OCI-LY1 (cell line): ENCODE results near the gene USF1.

Experiments
- H2AFZ ChIP-seq: fragments of 200-600 bp; sonication (generic), shearing (Covaris generic); 2 replicates; pipeline ENCODE4 v1.6.0; 2014; ENCODE audit warnings: antibody characterized with exemption, mild to moderate bottlenecking, low read length
- H3F3A ChIP-seq: fragments of 200-600 bp; sonication (generic), shearing (Covaris generic); 2 replicates; pipeline ENCODE4 v1.6.0; 2014; ENCODE audit warnings: mild to moderate bottlenecking, antibody characterized with exemption, low read length, moderate library complexity; ENCODE audit not compliant: insufficient read depth
- H3K27ac ChIP-seq: fragments of 200-600 bp; sonication (generic); 2 replicates; pipeline ENCODE4 v1.5.1; 2014; ENCODE audit warnings: low read length, mixed run types, mild to moderate bottlenecking, low read depth; ENCODE audit not compliant: poor library complexity, severe bottlenecking
- H3K27me3 ChIP-seq: fragments of 200-600 bp; sonication (generic); 2 replicates; pipeline ENCODE4 v1.6.0; 2014; ENCODE audit warnings: antibody characterized with exemption, mild to moderate bottlenecking, low read length, moderate library complexity; ENCODE audit not compliant: insufficient read depth
- H3K36me3 ChIP-seq: fragments of 200-600 bp; sonication (generic); 2 replicates; pipeline ENCODE4 v1.6.1; 2014; ENCODE audit warnings: mild to moderate bottlenecking, antibody characterized with exemption, low read length, moderate library complexity, mixed read lengths; ENCODE audit not compliant: insufficient read depth
- H3K4me1 ChIP-seq: fragments of 200-600 bp; sonication (generic); 2 replicates; pipeline ENCODE4 v1.5.1; 2014; ENCODE audit warnings: mild to moderate bottlenecking, low read length, moderate library complexity; ENCODE audit not compliant: insufficient read depth, severe bottlenecking
- H3K4me2 ChIP-seq: fragments of 200-600 bp; sonication (generic), shearing (Covaris generic); 2 replicates; pipeline ENCODE4 v1.6.1; 2014; ENCODE audit warnings: low read length
- H3K4me3 ChIP-seq: fragments of 200-600 bp; sonication (generic); 2 replicates; pipeline ENCODE4 v1.5.1; 2014; ENCODE audit warnings: low read length, low read depth, mild to moderate bottlenecking, mixed read lengths; ENCODE audit not compliant: poor library complexity, severe bottlenecking
- H3K79me2 ChIP-seq: fragments of 200-600 bp; shearing (Covaris generic); 2 replicates; pipeline ENCODE4 v1.6.1; 2016; ENCODE audit warnings: mixed run types, low read length, mixed read lengths; ENCODE audit not compliant: insufficient read depth
- H3K9ac ChIP-seq: fragments of 200-600 bp; sonication (generic), shearing (Covaris generic); 2 replicates; pipeline ENCODE4 v1.6.1; 2014; ENCODE audit warnings: mild to moderate bottlenecking, low read length, mixed read lengths
- H3K9me2 ChIP-seq: fragments of 200-600 bp; sonication (generic), shearing (Covaris generic); 2 replicates; pipeline ENCODE4 v1.6.1; 2014; ENCODE audit warnings: low read depth, mild to moderate bottlenecking, low read length, mixed read lengths
- H3K9me3 ChIP-seq: fragments of 200-600 bp; shearing (Covaris generic); 2 replicates; pipeline ENCODE4 v1.6.1; 2014; ENCODE audit warnings: low read length, mixed read lengths
- H4K20me1 ChIP-seq: fragments of 200-600 bp; sonication (generic), shearing (Covaris generic); 2 replicates; pipeline ENCODE4 v1.6.0; 2016; ENCODE audit warnings: mild to moderate bottlenecking, low read length; ENCODE audit not compliant: insufficient read depth
- CTCF ChIP-seq: fragments of 200-600 bp; sonication (generic), shearing (Covaris generic); IDR thresholded peaks from 2 replicates; pipeline ENCODE4 v1.5.1; 2017; ENCODE audit warnings: mild to moderate bottlenecking, antibody characterized with exemption, low read length, moderate library complexity, mixed read lengths
- EZH2 ChIP-seq: fragments of 200-600 bp; sonication (generic), shearing (Covaris generic); IDR thresholded peaks from 2 replicates; pipeline ENCODE4 v1.8.0; 2017; ENCODE audit warnings: borderline replicate concordance, mixed run types, mild to moderate bottlenecking, antibody characterized with exemption, low read length, moderate library complexity, mixed read lengths

Gene USF1

DNA sequence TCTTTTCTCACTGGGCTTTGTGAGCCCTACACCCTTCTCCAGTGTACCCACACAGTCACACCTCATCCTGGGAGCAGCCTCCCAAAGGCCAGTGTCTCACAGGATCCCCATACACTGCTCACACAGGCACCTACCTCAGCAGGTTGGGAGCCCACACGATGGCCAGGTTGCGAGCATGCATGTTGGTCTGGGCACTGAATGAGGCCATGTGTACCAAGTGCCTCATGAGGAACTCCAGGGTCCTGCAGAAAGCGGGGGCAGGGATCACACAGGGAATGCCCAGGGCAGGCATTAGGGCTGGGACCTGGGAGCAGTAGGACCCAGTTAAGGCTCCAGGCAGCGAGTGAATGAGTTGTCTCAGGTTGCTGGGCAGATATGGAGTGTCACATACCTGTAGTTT lies 8.5 kb upstream of the USF1 start:
- no peaks in the 10 kb centered on the region for H3K27me3 ChIP-seq
- no peaks in the 10 kb centered on the region for H3K79me2 ChIP-seq
- H4K20me1 ChIP-seq = no peaks in the 10 kb centered on the region
- TF ChIP-seq CTCF (no peak), EZH2 (no peak)
- no peaks in the 10 kb centered on the region for H3F3A ChIP-seq
- H3K36me3 ChIP-seq = peaks cover 82% of the 10 kb centered on the region
- no peaks in the 10 kb centered on the region for H3K4me1 ChIP-seq
- H3K27ac ChIP-seq = no peak overlapping the region
- no peak overlapping the region for H3K9ac ChIP-seq
- H3K9me2 ChIP-seq = no peaks in the 10 kb centered on the region
- H3K9me3 ChIP-seq = no peaks in the 10 kb centered on the region
- H3K4me2 ChIP-seq = no peak overlapping the region
- no peak overlapping the region for H2AFZ ChIP-seq
- H3K4me3 ChIP-seq = no peak overlapping the region

DNA sequence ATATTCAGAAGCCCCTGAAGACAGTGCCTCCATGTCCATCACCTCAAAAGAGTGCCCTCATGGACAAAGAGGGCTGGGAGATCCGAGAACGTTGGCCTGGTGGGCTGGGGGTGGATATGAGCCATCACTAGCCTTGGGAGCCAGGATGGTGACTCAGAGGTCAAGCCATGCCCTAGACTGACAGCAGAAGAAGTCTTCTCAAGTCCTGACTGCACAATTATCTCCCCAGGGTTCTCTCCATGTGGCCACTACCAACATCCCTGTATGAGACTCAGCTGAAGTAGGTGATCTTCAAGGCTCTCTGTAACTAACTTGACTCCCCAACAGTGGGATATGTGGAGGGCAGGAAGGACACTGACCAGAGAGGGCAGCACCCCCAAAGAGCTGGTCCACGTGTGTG lies 7.1 kb upstream of the USF1 start:
- Histone ChIP-seq H3K4me1 (no peaks in the 10 kb centered on the region), H3K9ac (no peak overlapping the region), H3K4me2 (no peak overlapping the region), H3K79me2 (no peaks in the 10 kb centered on the region), H3K36me3 (peaks cover 94% of the 10 kb centered on the region), H3K27ac (no peak overlapping the region), H3K4me3 (no peak overlapping the region), H2AFZ (no peak overlapping the region), H4K20me1 (no peaks in the 10 kb centered on the region), H3K9me3 (no peaks in the 10 kb centered on the region), H3K27me3 (no peaks in the 10 kb centered on the region), H3K9me2 (no peaks in the 10 kb centered on the region), H3F3A (no peaks in the 10 kb centered on the region)
- no peak for TF ChIP-seq CTCF
- TF ChIP-seq EZH2 = no peak

GRCh38 chr1:161051219-161051618 lies 5.4 kb upstream of the USF1 start:
- Histone ChIP-seq H3K9me3 (no peaks in the 10 kb centered on the region), H4K20me1 (no peaks in the 10 kb centered on the region), H3K79me2 (no peaks in the 10 kb centered on the region), H3K4me1 (peaks cover 14% of the 10 kb centered on the region), H3K4me3 (no peak overlapping the region), H2AFZ (no peak overlapping the region), H3K27me3 (no peaks in the 10 kb centered on the region), H3K27ac (no peak overlapping the region), H3K36me3 (peaks cover 95% of the 10 kb centered on the region), H3K9me2 (no peaks in the 10 kb centered on the region), H3F3A (peaks cover 4% of the 10 kb centered on the region; the same call in 1 of the 2 replicates), H3K4me2 (no peak overlapping the region), H3K9ac (no peak overlapping the region)
- no peak for TF ChIP-seq CTCF
- no peak for TF ChIP-seq EZH2
